ENCODE data around the gene TCAF1.
A peak's percentile ranks its signal among the peaks of the same experiment; 100 is the strongest.
"Not testable (repeated sequence)": the region's sequence is repeated elsewhere in the genome, so short reads cannot be mapped to it uniquely, and the experiment has no call there.

TCAF1 gene

DNA sequence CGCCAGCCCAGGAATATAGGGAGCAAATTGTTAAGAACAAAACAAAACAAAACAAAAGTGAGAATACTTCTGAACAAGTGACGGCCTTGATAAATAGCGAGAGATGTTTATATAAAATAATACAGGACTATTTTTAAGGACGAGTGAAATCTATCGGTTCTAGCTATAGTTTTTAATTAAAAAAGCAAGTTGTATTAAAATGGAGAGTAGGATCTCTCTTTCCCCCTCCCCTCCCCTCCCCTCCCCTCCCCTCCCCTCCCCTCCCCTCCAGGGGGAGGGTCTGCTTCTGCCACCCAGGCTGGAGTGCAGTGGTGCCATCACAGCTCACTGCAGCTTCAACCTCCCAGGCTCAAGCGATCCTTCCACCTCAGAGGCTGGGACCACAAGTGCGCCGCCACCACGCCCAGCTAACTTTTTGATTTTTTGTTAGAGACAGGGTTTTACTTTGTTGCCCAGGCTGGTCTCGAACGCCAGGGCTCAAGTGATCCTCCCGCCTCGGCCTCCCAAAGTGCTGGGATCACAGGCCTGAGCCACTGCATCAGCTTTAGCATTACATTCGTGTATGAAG, 440 bp upstream of the TCAF1 start:
- DNase-seq (ENCODE audit: low read depth): no peak

- DNase-seq (ENCODE audit: low read depth): peak; percentile 66
These were observed 676 bp downstream of the TCAF1 start for GRCh38 chr7:143901332-143901667.

GRCh38 chr7:143900230-143900766, 1.7 kb downstream of the TCAF1 start:
- no peak for DNase-seq (ENCODE audit: low read depth)

DNA sequence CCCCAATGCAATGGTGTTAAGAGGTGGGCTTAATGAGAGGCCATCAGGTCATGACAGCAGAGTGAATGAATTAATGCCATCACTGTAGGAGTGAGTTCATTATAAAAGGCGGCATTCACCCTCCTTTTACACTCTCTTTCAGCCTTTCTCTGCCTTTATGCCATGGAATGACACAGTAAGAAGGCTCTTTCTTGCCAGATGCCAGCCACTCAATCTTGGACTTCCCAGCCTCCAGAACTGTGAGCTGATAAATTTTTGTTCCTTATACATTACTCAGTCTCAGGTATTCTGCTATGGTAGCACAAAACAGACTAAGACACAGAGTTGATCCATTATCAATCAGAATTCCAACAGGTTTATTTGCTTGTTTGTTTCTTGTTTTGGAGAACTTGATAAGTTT, 3.2 kb downstream of the TCAF1 start:
- no peak for DNase-seq (ENCODE audit: low read depth)

GRCh38 chr7:143896667-143897066, 5.3 kb downstream of the TCAF1 start:
- no peak for DNase-seq (ENCODE audit: low read depth)

DNA sequence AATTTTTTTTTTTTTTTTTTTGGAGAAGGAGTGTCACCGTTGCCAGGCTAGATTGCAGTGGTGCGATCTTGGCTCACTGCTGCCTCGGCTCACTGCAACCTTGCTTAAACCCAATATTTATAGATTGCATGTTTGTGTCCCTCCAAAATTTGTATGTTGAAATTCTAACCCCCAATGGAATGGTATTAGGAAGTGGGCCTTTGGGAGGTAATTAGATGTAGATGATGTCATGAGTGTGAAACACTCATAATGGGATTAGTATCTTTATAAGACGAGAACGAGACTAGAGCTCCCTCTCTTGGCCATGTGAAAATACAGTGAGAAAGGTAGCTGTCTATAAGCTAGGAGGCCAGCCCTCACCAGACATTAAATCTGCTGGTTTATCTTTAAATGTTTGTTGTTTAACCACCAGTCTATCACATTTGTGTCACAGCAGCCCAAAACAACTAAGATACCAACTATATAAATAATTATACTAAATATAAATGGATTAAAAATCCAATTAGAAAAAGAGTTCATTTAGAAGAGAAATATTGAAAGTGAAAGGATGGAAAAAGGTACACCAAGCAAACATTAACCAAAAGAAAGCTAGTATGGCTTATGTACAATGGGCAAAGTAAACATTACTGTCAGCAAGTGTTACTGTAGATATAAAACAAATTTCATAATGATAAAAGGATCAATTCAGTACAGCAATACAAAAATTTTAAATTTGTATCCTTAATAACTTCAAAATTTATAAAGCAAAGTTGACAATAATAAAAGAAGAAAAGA, 9.3 kb downstream of the TCAF1 start:
- peak; percentile 61 for DNase-seq (ENCODE audit: low read depth)

GRCh38 chr7:143891457-143891856, 10.5 kb downstream of the TCAF1 start:
- no peak for DNase-seq (ENCODE audit: low read depth)

GRCh38 chr7:143890558-143890957, 11.4 kb downstream of the TCAF1 start:
- DNase-seq (ENCODE audit: low read depth): no peak

GRCh38 chr7:143889068-143889467, 12.9 kb downstream of the TCAF1 start:
- DNase-seq (ENCODE audit: low read depth): no peak

DNA sequence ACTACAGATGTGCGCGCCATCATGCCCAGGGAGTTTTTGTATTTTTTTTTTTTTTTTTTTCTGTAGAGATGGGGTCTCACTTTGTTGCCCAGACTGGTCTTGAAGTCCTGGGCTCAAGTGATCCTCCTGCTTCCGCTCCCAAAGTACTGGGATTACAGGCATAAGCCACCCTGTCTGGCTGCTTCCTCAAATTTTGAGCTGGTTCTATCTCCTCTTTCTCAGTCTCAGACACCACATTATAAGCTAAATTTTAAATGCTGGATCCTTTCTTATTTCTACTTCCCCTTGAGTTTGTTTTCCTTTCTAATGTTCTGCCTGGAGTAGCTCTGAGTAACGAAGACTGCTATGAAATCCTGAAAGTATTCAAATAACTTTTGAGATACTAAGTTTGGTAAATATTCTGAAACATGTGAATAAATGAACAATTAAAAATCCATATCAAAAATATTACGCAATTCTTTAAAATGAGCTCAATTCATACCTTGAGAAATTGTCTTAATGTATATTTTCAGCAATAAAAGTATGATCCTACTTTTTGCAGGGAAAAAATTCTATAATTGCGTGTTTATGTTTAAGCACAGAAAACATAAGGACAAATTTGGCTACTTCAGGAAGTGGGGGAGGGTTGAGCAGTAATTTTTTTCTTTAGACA, 15.0 kb downstream of the TCAF1 start:
- no peak for DNase-seq (ENCODE audit: low read depth)

GRCh38 chr7:143885951-143886350, 16.0 kb downstream of the TCAF1 start:
- DNase-seq (ENCODE audit: low read depth): no peak

- DNase-seq (ENCODE audit: low read depth): peak; percentile 79
These were observed 16.9 kb downstream of the TCAF1 start for GRCh38 chr7:143884969-143885559.

- DNase-seq (ENCODE audit: low read depth): no peak
These were observed 17.6 kb downstream of the TCAF1 start for GRCh38 chr7:143884241-143884968.

DNA sequence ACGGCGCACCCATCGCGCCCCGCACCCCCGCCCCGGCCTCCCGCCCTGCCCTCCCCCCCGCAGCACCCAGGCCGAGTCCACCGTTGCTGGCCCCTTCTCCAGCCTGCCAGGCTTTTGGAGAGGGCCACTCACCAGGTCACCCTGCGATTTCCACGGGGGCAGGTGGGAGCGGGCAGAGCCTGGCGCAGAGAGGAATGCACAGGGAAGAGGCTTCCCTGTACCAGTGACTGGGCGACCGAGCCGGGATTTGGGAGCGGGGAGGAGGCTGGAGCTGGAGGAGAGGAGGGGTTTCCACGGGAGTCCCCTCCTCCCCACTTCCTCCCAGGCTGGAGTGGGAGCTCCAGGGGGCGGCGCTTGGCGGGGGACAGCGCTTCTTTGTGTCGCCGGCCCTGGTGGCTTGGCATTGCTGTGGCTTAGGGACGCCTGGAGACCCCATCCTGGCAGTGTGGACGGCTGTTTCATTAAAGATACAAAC, 19.3 kb downstream of the TCAF1 start:
- peak; percentile 79 for DNase-seq (ENCODE audit: low read depth)

- DNase-seq (ENCODE audit: low read depth): peak; percentile 40
These were observed 19.9 kb downstream of the TCAF1 start for GRCh38 chr7:143882020-143882603.

- no peak for DNase-seq (ENCODE audit: low read depth)
These were observed 23.1 kb downstream of the TCAF1 start for GRCh38 chr7:143878884-143879283.

DNA sequence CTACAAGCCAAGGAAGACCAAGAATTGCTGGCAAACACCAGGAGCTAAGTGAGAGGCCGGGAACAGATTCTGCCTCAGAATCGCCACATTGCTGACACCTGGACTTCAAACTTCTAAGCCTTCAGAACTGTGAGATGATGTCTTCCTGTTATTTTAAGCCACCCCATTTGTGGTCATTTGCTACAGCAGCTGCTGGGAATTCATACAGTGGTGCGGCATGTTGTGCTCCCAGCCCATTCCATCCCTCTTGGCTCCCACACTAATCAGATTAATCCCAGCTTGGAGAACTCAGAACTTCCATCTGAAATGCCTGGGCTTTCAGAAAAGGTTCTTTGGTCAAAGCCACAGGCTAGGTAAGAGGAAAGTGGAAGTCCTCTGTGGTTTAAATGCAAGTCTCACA, 24.9 kb downstream of the TCAF1 start:
- DNase-seq (ENCODE audit: low read depth): no peak

DNA sequence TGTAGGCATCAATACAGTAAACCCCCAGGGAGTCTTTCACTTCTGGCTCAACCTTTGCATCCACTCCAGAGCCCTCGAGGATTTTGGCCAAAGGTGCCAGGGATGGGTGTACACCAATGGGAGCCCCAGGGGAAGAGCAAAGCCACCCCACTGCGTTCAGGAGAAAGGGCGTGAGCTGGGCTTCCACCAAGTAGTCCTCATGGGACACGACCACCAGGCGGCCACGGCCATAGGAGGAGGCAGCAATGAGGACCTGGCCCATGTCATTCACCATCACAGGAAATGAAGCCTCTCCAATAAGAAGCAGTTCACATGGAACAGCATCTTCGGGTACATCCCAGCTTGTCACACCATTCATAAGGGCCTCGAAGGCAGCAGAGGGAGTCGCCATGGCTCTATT, 25.8 kb downstream of the TCAF1 start:
- DNase-seq (ENCODE audit: low read depth): no peak

GRCh38 chr7:143873242-143873641, 28.7 kb downstream of the TCAF1 start:
- not testable (repeated sequence) for DNase-seq (ENCODE audit: low read depth)

- not testable (repeated sequence) for DNase-seq (ENCODE audit: low read depth)
These were observed 30.4 kb downstream of the TCAF1 start for GRCh38 chr7:143871534-143871933.

DNA sequence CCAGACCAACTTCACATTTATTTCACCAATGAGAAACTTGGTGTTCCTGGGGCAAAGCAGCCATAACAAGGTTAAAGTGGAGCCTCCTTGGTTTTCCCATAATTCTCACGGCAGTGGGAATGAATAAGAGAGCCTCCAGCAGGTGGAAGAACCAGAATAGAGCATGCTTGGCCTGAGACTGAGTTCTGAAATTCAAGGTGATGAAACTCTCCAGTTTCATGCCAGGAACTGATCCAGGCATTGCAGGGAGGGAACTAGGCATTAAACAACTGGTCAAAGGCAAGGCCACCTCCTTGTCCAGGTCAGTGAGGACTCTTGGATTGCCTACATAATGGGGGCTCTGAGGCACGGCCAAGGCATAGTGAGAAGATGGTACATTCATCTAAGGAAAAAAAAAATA, 44.0 kb downstream of the TCAF1 start:
- not testable (repeated sequence) for DNase-seq (ENCODE audit: low read depth)

- not testable (repeated sequence) for DNase-seq (ENCODE audit: low read depth)
These were observed 46.5 kb downstream of the TCAF1 start for GRCh38 chr7:143855443-143855842.
